DMS53 treated with DMSO at 0.1 percent for 48 hours (cell line): ENCODE data around the gene RBMS1.
"Not testable (repeated sequence)": the region's sequence is repeated elsewhere in the genome, so short reads cannot be mapped to it uniquely, and the experiment has no call there.

Source experiments
- DNase-seq: peaks from one replicate; lab custom pipeline; 2025; ENCODE audit not compliant: unreplicated experiment; lab: John Stamatoyannopoulos, UW

RBMS1 gene

GRCh38 chr2:160440888-160441287 is 52.7 kb downstream of the RBMS1 start:
- no peak for DNase-seq

- not testable (repeated sequence) for DNase-seq
Measured at GRCh38 chr2:160439038-160439437, 54.6 kb downstream of the RBMS1 start.

DNA sequence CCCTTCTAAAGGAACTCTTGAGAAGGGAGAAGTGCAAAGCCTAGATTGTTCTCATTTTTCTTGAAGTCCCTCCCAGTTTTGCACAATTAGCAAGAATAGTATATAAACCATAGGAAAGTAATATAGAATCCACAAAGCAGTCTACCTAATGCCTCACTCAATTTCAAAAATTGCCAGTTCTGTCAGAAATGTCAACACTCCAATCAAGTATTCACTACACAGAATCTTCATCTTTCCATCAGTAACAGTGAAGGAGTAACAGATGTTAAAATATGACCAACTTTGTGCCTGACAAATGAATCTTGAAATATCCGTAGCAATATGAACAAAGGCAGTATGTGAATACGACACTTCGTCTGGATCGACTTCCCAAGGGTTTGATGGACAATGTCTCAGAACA is 56.3 kb downstream of the RBMS1 start:
- DNase-seq: no peak

DNA sequence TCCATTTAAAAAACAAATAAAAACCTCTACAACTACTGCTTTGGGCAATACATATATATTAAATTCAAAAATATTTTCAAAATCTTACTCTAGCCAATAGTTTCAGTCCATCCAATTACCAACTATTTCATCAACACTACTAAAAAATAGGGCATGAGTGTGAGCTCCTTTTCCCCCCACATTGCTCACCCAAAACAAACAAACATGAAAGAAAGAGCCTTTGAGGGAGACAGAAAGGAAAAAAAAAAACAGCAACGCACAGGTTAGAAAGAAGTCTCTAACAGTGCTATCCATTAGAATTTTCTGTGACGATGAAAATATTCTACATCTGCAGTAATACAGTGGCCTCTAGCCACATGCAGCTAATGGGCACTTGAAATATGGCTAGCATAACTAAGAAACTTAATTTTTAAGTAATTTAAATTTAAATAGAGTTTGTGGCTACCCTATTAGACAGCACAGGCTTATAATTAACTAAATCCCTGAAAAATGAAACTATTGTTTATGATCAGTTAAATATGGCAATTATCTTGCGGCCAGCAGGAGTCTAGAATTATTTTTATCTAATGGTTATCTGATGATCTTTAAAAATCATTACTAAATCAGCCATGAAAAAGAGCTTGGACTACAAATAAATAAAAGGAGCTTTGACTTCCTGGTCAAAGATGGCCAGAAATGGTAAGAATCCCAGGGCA is 59.2 kb downstream of the RBMS1 start:
- DNase-seq: peak; percentile 16

DNA sequence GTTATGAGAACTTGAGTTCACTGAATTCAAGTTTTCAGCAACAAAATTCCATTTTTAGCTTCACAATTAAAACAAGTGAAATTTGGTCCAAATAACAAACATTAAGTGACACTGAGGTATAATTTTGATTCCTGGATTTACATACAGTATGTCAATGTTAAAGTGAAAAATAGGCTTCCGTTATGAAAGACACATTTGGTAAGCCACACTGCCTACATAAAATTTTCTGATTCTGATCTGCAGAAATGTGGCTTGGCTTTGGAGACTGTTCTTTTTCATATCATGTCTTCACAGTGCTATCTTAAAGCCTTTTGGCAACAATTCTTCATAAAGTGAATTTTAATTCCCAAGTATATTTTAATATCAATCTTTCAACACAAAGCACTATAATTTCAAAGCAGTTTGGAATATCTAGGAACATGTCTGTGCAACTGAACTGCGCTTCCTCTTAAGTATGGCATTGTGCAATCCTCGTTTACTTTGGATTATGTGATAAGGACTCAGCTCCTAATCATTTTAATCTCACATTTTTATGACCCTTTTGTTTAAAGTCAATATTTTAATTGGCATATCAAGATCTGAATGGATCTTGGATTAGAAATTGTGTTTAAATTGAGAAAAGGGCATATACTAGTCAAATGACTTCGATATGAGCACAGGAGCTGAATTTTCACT is 60.0 kb downstream of the RBMS1 start:
- no peak for DNase-seq

GRCh38 chr2:160432633-160433032 is 61.0 kb downstream of the RBMS1 start:
- DNase-seq: no peak

- DNase-seq: no peak
Measured at GRCh38 chr2:160431441-160431840, 62.2 kb downstream of the RBMS1 start.

DNA sequence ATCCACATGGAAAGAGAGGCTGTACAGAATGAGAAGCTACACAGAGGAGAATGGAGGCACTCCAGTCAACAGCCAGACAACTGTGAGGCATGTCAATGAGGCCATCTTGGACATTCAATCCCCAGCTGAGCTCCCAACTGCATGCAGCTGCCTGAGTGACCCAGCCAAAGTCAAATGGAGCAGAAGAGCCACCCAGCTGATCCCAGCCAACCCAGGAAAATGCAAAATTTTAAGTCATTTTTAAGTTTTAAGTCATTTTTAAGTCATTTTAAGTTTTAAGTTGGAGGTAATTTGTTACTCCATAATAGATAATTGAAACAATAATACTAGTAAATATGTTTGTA is 63.6 kb downstream of the RBMS1 start:
- DNase-seq: no peak

GRCh38 chr2:160429248-160430000 is 64.2 kb downstream of the RBMS1 start:
- peak; percentile 84 for DNase-seq

DNA sequence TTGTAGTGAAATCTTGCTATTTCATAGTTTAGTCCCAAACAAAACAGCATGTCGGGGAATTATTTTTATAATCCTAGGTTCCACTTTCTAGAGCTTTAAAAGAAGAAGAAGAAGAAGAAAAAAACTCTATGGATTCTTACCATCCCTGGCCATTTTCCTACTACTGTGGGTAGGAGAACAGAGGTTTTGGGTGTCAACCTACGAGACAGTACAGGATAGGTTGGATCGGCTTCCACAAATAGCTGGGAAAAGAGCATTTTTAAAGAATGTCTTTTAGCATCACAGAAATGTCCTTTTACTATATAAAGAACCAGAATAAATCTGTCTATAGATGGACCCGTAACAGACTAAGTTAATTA is 65.2 kb downstream of the RBMS1 start:
- DNase-seq: no peak

DNA sequence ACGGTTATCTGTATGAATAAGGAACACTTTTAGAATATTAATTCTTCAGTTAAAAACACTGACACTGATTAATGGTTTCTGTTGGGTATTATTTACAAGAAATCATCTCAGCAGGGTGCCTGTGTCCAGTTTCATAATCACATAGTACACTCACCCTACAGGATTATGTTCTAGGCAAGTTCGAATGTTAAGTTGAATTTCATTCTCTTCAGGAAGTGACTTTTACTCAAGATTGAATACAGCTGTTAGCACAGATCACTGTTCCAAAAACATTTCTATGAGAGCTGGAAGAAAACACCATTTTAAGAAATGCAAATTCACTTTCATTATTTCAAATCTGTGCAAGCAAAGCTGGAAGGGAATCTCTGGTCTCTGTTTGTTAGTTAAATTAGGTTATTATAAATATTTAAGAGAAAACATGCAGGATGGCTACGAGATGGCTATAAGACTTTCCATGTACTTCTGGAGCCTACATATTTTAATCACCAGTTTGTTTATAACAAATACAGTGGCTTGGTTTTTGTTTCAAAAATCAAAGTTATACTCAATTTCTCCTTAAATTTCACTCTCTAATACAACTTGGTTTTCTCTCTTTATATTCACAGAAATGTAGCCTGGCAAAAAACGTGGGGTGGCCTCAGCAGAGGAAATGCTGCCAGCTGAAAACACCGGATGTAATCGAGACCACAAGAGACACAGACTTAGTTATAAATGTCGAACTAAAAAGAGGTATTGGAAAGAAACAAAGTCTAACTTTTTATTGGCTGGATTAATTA is 65.8 kb downstream of the RBMS1 start:
- DNase-seq: no peak

- DNase-seq: no peak
Measured at GRCh38 chr2:160426604-160427003, 67.0 kb downstream of the RBMS1 start.

DNA sequence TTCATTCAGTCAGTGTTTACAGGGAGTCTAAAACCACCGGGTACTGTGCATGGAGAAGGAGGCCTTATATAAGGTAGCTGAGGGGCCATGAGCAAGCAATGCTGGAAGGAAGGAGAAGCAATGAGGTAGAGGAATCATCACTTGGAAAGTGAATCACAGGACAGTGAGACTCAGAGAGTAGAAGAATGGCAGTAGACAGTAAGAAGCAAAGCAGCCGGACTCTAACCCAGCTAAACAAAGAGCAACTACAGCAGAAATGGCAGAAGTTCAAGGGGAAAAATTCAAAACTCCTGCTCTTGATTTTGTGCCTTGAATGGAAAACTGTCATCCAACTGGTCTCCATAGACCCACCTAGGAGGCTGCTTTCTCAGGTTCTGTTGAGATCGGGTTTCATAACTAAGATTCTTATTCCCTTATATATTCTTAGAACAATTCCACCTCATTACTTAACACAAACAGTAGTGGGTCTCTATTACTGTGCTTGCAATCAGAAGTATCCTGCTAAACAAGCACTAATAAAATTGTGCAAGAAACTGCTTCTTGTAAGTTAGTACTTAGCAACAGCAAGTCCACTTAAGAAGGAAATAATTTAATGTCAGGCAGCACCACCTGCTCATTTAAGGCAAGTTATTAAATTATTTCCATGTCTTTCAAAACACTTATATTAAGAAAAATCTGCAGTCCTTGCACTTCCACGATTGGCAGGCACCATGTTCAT is 68.0 kb downstream of the RBMS1 start:
- no peak for DNase-seq

GRCh38 chr2:160423126-160423525 is 70.5 kb downstream of the RBMS1 start:
- DNase-seq: no peak

DNA sequence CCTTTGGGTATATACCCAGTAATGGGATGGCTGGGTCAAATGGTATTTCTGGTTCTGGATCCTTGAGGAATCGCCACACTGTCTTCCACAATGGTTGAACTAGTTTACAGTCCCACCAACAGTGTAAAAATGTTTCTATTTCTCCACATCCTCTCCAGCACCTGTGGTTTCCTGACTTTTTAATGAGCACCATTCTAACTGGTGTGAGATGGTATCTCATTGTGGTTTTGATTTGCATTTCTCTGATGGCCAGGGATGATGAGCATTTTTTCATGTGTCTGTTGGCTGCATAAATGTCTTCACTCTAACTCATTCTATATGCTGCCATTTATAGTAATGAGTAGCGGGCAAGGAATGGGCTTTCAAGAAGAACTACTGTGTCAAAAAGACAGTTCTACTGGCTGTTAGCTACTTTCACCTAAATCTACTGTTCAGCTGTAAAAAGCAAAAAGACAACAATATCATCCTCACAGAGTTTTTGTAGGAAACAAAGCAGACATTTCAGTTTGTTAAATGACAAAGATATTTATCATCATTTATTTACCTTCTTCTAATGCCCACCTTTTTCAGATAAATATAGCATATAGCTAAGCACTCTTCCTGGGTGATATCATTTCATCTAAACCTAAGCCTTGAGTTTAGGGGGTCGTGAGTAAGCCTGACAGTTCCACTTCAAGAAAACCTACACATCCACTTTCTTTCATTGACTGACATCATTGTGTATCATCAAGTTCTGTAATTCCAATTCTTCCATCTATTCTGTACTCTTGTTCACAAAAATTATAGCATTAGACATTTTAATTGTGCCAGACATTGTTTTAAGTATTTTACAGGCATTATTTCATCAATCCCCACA is 71.7 kb downstream of the RBMS1 start:
- not testable (repeated sequence) for DNase-seq

DNA sequence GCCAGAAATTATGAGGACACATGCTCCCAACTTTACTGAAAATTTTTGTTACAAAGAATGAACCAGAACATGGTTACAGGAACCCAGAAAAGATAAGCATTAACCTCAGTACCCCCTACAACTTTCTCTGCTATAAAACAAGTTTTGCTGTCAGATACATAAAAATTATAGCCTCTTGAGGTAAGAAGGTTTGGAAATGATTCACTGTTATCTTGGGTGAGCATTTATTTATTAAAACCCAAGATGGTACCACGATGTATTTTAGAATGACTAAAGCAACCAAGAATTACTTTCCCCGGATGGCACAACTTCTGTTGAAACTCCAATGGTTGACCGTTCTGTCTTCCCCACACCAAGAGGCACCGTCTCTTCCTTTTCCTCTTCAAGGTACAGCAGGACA is 72.9 kb downstream of the RBMS1 start:
- DNase-seq: no peak

DNA sequence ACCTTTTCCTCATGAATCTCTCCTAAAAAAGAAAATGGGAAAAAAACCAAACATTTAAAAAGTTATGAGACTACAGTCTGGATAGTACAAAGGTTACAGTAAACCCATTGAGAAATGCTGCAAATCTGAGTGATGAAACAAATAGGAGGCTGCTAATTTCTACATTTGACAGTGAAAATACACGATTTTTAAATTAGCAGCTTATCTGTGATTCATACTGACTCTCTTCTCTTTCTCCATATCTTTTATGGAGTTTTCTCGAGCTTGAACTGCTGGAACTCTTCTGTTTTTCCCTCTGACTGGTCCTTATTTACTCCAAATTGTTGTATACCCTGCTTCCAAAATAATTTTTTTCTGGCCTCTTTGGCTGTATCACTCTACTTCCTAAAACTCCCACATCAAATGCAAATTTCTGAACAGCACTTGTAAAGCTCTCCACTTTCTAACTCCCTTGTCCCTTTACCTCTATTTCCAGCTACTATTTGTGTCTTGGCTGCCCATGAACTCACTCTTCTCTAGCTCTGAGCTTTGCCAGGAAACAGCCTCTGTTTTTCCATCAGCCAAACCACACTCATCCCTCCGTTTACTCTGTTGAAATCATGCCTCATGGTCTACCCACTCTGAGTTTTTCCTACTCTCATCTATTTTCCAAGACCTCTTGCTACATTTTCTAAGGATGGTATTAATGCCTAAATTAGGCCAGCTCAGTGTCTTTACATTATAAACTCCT is 73.7 kb downstream of the RBMS1 start:
- DNase-seq: no peak

DNA sequence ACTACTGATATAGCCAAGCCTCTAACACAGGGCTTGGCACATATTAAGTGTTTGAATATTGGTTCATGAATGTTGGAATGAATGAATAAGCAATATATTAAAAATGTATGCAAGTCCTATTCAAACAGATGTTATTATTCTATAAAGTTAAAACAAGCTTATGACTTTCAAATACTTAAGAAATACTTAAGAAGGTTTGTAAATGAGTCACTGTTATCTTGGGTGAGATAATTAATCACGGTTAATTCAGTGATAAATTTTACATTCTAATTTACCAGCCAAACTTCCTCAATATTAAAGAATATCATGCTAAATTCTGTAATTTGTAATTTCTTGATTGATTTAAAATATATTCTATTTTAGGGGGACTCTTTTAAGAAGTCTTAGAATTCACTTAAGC is 74.8 kb downstream of the RBMS1 start:
- DNase-seq: no peak

GRCh38 chr2:160418398-160418765 is 75.2 kb downstream of the RBMS1 start:
- DNase-seq: no peak
